GM12801 (cell line): Measurements from ENCODE around the gene CCT4.

ENCODE experiments used
- CTCF ChIP-seq: IDR thresholded peaks from one replicate; pipeline ENCODE4 v1.5.1; 2011; ENCODE audit warnings: control low read depth; ENCODE audit not compliant: insufficient read length; ENCODE audit errors: extremely low read depth

Gene CCT4

GRCh38 chr2:61922714-61923113, 34.3 kb upstream of the CCT4 start:
- no peak for TF ChIP-seq CTCF

GRCh38 chr2:61920548-61920947, 32.1 kb upstream of the CCT4 start:
- no peak for TF ChIP-seq CTCF

GRCh38 chr2:61911510-61911909, 23.1 kb upstream of the CCT4 start:
- TF ChIP-seq CTCF: no peak

GRCh38 chr2:61910603-61911002, 22.1 kb upstream of the CCT4 start:
- TF ChIP-seq CTCF: no peak

- no peak for TF ChIP-seq CTCF
These were observed 20.7 kb upstream of the CCT4 start for GRCh38 chr2:61909116-61909515.

GRCh38 chr2:61906186-61906470, 17.7 kb upstream of the CCT4 start:
- no peak for TF ChIP-seq CTCF

- no peak for TF ChIP-seq CTCF
These were observed 17.1 kb upstream of the CCT4 start, which contains the start of gene COMMD1 for GRCh38 chr2:61905372-61906185. COMMD1 (plus strand) TSS chr2:61905674; CDS start chr2:61905679, 5 bp downstream.

- no peak for TF ChIP-seq CTCF
These were observed 11.8 kb upstream of the CCT4 start for GRCh38 chr2:61900281-61900680.
